Keratinocyte (primary cell): ENCODE results near the gene ELL. TPM values are rescaled to one million over a fixed set of nuclear protein-coding genes. Genes with fewer than 3 reads are reported as not detected.

ENCODE experiments used
- DNase-seq: peaks from one replicate; pipeline ENCODE4 v3.0.0-alpha.2; 2011; ENCODE audit warnings: low read depth, missing footprints, low spot score
- FAIRE-seq: peaks from 2 replicates; lab custom pipeline; 2011; peaks lifted over from hg19 to GRCh38; lab: Jason Lieb, UNC
- H2AFZ ChIP-seq: 2 replicates; pipeline ENCODE4 v1.6.0; 2012; ENCODE audit warnings: low read length, control low read depth, inconsistent platforms; ENCODE audit not compliant: control insufficient read depth
- H3K27ac ChIP-seq: 2 replicates; pipeline ENCODE4 v1.5.1; 2011; ENCODE audit warnings: low read length; ENCODE audit not compliant: control insufficient read depth, insufficient read depth
- H3K27me3 ChIP-seq: 3 replicates; pipeline ENCODE4 v1.6.0; 2011; ENCODE audit warnings: low read length; ENCODE audit not compliant: control insufficient read depth, insufficient read depth; ENCODE audit errors: extremely low read depth
- H3K36me3 ChIP-seq, 2 experiments: 2 replicates in 1 of 2; 3 replicates in 1 of 2; pipeline ENCODE4 v1.5.1; 2011; ENCODE audit warnings: low read length in 2 of 2, mild to moderate bottlenecking in 1 of 2; ENCODE audit not compliant: control insufficient read depth in 2 of 2, insufficient read depth in 2 of 2; ENCODE audit errors: extremely low read depth in 1 of 2
- H3K4me1 ChIP-seq: 3 replicates; pipeline ENCODE4 v1.5.1; 2011; ENCODE audit warnings: low read length; ENCODE audit not compliant: control insufficient read depth, insufficient read depth; ENCODE audit errors: extremely low read depth
- H3K4me2 ChIP-seq: 3 replicates; pipeline ENCODE4 v1.6.0; 2011; ENCODE audit warnings: low read depth, low read length; ENCODE audit not compliant: control insufficient read depth, insufficient read depth; ENCODE audit errors: extremely low read depth
- H3K4me3 ChIP-seq, 3 experiments: fragments of 200-600 bp in 1 of 3; sonication (generic) in 1 of 3; 2 replicates in 2 of 3; 3 replicates in 1 of 3; pipeline ENCODE4 v1.5.1; 2011 to 2016; ENCODE audit warnings: low read length in 3 of 3, mild to moderate bottlenecking in 3 of 3, control low read depth in 2 of 3, inconsistent platforms in 1 of 3, low read depth in 1 of 3, mixed read lengths in 1 of 3, mixed run types in 1 of 3, moderate library complexity in 1 of 3; ENCODE audit not compliant: control insufficient read depth in 2 of 3, insufficient read depth in 2 of 3; ENCODE audit errors: extremely low read depth in 1 of 3
- H3K79me2 ChIP-seq: 2 replicates; pipeline ENCODE4 v1.6.0; 2012; ENCODE audit warnings: low read length; ENCODE audit not compliant: control insufficient read depth, insufficient read depth
- H3K9ac ChIP-seq: 3 replicates; pipeline ENCODE4 v1.6.0; 2011; ENCODE audit warnings: low read length; ENCODE audit not compliant: control insufficient read depth, insufficient read depth; ENCODE audit errors: extremely low read depth
- H3K9me1 ChIP-seq: 3 replicates; pipeline ENCODE4 v1.6.0; 2011; ENCODE audit warnings: low read length; ENCODE audit not compliant: control insufficient read depth, insufficient read depth; ENCODE audit errors: extremely low read depth
- H3K9me3 ChIP-seq: 2 replicates; pipeline ENCODE4 v1.5.1; 2012; ENCODE audit warnings: low read depth, low read length; ENCODE audit not compliant: control insufficient read depth
- H4K20me1 ChIP-seq: 3 replicates; pipeline ENCODE4 v1.6.0; 2011; ENCODE audit warnings: low read length; ENCODE audit not compliant: control insufficient read depth, insufficient read depth; ENCODE audit errors: extremely low read depth
- CTCF ChIP-seq, 3 experiments: IDR thresholded peaks in 1 of 3; conservative IDR thresholded peaks in 1 of 3; optimal IDR thresholded peaks in 1 of 3; 2 replicates in 2 of 3; 3 replicates in 1 of 3; pipeline versions ENCODE3 to v1.5.1; 2011; ENCODE audit warnings: low read length in 3 of 3, mild to moderate bottlenecking in 3 of 3, moderate library complexity in 2 of 3, control low read depth in 1 of 3, inconsistent platforms in 1 of 3; ENCODE audit not compliant: insufficient read depth in 2 of 3; ENCODE audit errors: extremely low read depth in 1 of 3
- EZH2 ChIP-seq: IDR thresholded peaks from one replicate; pipeline ENCODE4 v1.6.1; 2012; ENCODE audit warnings: inconsistent platforms, mild to moderate bottlenecking, low read length, moderate library complexity
- dilution Hi-C: fragments of 300-500 bp; cut with MboI; formaldehyde crosslinking; loops from one replicate; pipeline ENCODE4 v1.7.0; 2020; ENCODE audit warnings: low sequenced_read_pairs; ENCODE audit not compliant: extremely low pct_ligation_motif_present
- polyA plus RNA-seq, 5 experiments: library from polyadenylated mRNA; depleted of rRNA in 3 of 5; stranded (reverse) in 3 of 5; stranded (forward) in 1 of 5; unstranded in 1 of 5; fragments of >200 nt; gene quantifications; 1 replicate in 1 of 5; 2 replicates in 3 of 5; 3 replicates in 1 of 5; pipeline versions ENCODE4 v1.2.1 to v1.2.3, GENCODE V29; 2011 to 2012; ENCODE audit warnings: missing spikeins in 2 of 5, low read depth in 1 of 5, low replicate concordance in 1 of 5

Gene ELL
- polyA plus RNA-seq, 1 donor (not counting 4 experiments of a cell fraction or from before 2014, with no cell fraction given) = 4.4 TPM

GRCh38 chr19:18428787-18429674 is 92.8 kb downstream of the ELL start:
- DNase-seq (no peak), FAIRE-seq (no peak)
- TF ChIP-seq EZH2 (no peak), CTCF (optimal IDR thresholded peaks at IDR 0.05 in 1 of 3, IDR thresholded peaks at IDR 0.05 in 1 of 3, conservative IDR thresholded peaks at IDR 0.05 in 1 of 3; ENCODE audit: extremely low read depth in 1 of 3, insufficient read depth in 2 of 3, low read length in 3 of 3) (no peak)
- no peaks in the 10 kb centered on the region for H3K9me3 ChIP-seq
- no peak overlapping the region for H2AFZ ChIP-seq
- no peaks in the 10 kb centered on the region for H3K9me1 ChIP-seq
- dilution Hi-C loops = no loop called here
- peaks cover 9% of the 10 kb centered on the region for H4K20me1 ChIP-seq
- peaks cover 0 to 1% of the 10 kb centered on the region in 2 experiments for H3K36me3 ChIP-seq
- H3K27ac ChIP-seq = no peak overlapping the region
- no peak overlapping the region for H3K9ac ChIP-seq
- H3K4me3 ChIP-seq = no peak overlapping the region
- no peaks in the 10 kb centered on the region for H3K79me2 ChIP-seq
- peaks cover 3% of the 10 kb centered on the region for H3K4me1 ChIP-seq
- H3K4me2 ChIP-seq = no peak overlapping the region
- H3K27me3 ChIP-seq = no peaks in the 10 kb centered on the region

GRCh38 chr19:18428173-18428786 is 93.6 kb downstream of the ELL start:
- Histone ChIP-seq H3K9me3 (no peaks in the 10 kb centered on the region), H2AFZ (no peak overlapping the region), H4K20me1 (peaks cover 9% of the 10 kb centered on the region), H3K9ac (no peak overlapping the region), H3K27me3 (no peaks in the 10 kb centered on the region), H3K4me1 (peaks cover 3% of the 10 kb centered on the region), H3K27ac (no peak overlapping the region), H3K36me3 (peaks cover 0 to 1% of the 10 kb centered on the region in 2 experiments), H3K79me2 (peaks cover 4% of the 10 kb centered on the region), H3K4me3 (no peak overlapping the region), H3K4me2 (no peak overlapping the region), H3K9me1 (no peaks in the 10 kb centered on the region)
- dilution Hi-C loops = no loop called here
- TF ChIP-seq EZH2 = no peak
- TF ChIP-seq CTCF (optimal IDR thresholded peaks at IDR 0.05 in 1 of 3, IDR thresholded peaks at IDR 0.05 in 1 of 3, conservative IDR thresholded peaks at IDR 0.05 in 1 of 3; ENCODE audit: extremely low read depth in 1 of 3, insufficient read depth in 2 of 3, low read length in 3 of 3) = no peak
- DNase-seq = no peak
- no peak for FAIRE-seq
